HK-2 (cell line): ENCODE data around the gene MEGF10.

ENCODE experiments used
- DNase-seq: peaks from one replicate; pipeline ENCODE4 v3.0.0-alpha.2; 2018; ENCODE audit not compliant: unreplicated experiment

The MEGF10 gene

GRCh38 chr5:127326976-127327755, 36.6 kb downstream of the MEGF10 start:
- DNase-seq: no peak

- no peak for DNase-seq
Measured at GRCh38 chr5:127330116-127330515, 39.5 kb downstream of the MEGF10 start.

- no peak for DNase-seq
Measured at GRCh38 chr5:127331890-127332649, 41.5 kb downstream of the MEGF10 start.

GRCh38 chr5:127333483-127333882, 42.9 kb downstream of the MEGF10 start:
- no peak for DNase-seq

GRCh38 chr5:127335381-127335780, 44.8 kb downstream of the MEGF10 start:
- no peak for DNase-seq

GRCh38 chr5:127337876-127338275, 47.3 kb downstream of the MEGF10 start:
- no peak for DNase-seq

GRCh38 chr5:127338501-127338900, 47.9 kb downstream of the MEGF10 start:
- DNase-seq: no peak

GRCh38 chr5:127340606-127341005, 50.0 kb downstream of the MEGF10 start:
- DNase-seq: no peak

GRCh38 chr5:127342364-127342763, 51.8 kb downstream of the MEGF10 start:
- DNase-seq: no peak

GRCh38 chr5:127343313-127343712, 52.7 kb downstream of the MEGF10 start:
- no peak for DNase-seq

GRCh38 chr5:127343866-127344265, 53.3 kb downstream of the MEGF10 start:
- no peak for DNase-seq

- no peak for DNase-seq
Measured at GRCh38 chr5:127344931-127345330, 54.3 kb downstream of the MEGF10 start.

GRCh38 chr5:127351418-127351817, 60.8 kb downstream of the MEGF10 start:
- DNase-seq: no peak

- no peak for DNase-seq
Measured at GRCh38 chr5:127352068-127352467, 61.5 kb downstream of the MEGF10 start.

GRCh38 chr5:127353327-127353726, 62.7 kb downstream of the MEGF10 start:
- no peak for DNase-seq

- DNase-seq: no peak
Measured at GRCh38 chr5:127353796-127354195, 63.2 kb downstream of the MEGF10 start.

GRCh38 chr5:127355337-127355736, 64.7 kb downstream of the MEGF10 start:
- DNase-seq: no peak

- no peak for DNase-seq
Measured at GRCh38 chr5:127358284-127358683, 67.7 kb downstream of the MEGF10 start.

- DNase-seq: no peak
Measured at GRCh38 chr5:127358740-127359139, 68.1 kb downstream of the MEGF10 start.

GRCh38 chr5:127359502-127359901, 68.9 kb downstream of the MEGF10 start:
- DNase-seq: no peak

- DNase-seq: no peak
Measured at GRCh38 chr5:127363403-127363802, 72.8 kb downstream of the MEGF10 start.

- DNase-seq: no peak
Measured at GRCh38 chr5:127367029-127367428, 76.4 kb downstream of the MEGF10 start.

GRCh38 chr5:127367946-127368465, 77.4 kb downstream of the MEGF10 start:
- no peak for DNase-seq
